ENCODE data around the gene IGSF9B. TPM values are rescaled to one million over a fixed set of nuclear protein-coding genes. Genes with fewer than 3 reads are reported as not detected.

Gene IGSF9B
- total RNA-seq, 1 donor from 2014 or later, result 1.3 TPM

GRCh38 chr11:133889188-133889587 lies 67.6 kb downstream of the IGSF9B start:
- Histone ChIP-seq H3K9ac (no peak overlapping the region), H4K20me1 (ENCODE audit: low read depth) (no peaks in the 10 kb centered on the region), H3K27ac (no peak overlapping the region), H3K4me2 (no peak overlapping the region), H3K36me3 (no peaks in the 10 kb centered on the region), H3K9me3 (ENCODE audit: low read depth) (no peaks in the 10 kb centered on the region), H3K4me1 (no peaks in the 10 kb centered on the region), H3K79me2 (ENCODE audit: low read depth) (no peaks in the 10 kb centered on the region), H3F3A (ENCODE audit: low read depth) (no peaks in the 10 kb centered on the region), H3K4me3 (no peak overlapping the region), H3K27me3 (no peaks in the 10 kb centered on the region), H2AFZ (replicated peaks) (no peak overlapping the region)
- H3K27ac Mint-ChIP-seq, result no peak overlapping the region
- DNase-seq (ENCODE audit: low spot score), result no peak
- peaks cover 5% of the 10 kb centered on the region for H3K4me1 Mint-ChIP-seq
- no peaks in the 10 kb centered on the region for H3K27me3 Mint-ChIP-seq (ENCODE audit: insufficient read depth, low read depth)
- no peaks in the 10 kb centered on the region for H3K36me3 Mint-ChIP-seq
- TF ChIP-seq EZH2 (IDR thresholded peaks at IDR 0.05), result no peak
- no peak for TF ChIP-seq EZH2phosphoT487 (IDR thresholded peaks at IDR 0.05)
- no peak for TF ChIP-seq CTCF (IDR thresholded peaks at IDR 0.05)
- H3K4me3 Mint-ChIP-seq, result no peak overlapping the region
- peaks cover 8% of the 10 kb centered on the region for H3K9me3 Mint-ChIP-seq

GRCh38 chr11:133887692-133888332 lies 69.0 kb downstream of the IGSF9B start:
- Histone ChIP-seq H2AFZ (replicated peaks) (no peak overlapping the region), H3K27me3 (no peaks in the 10 kb centered on the region), H3K9ac (no peak overlapping the region), H4K20me1 (ENCODE audit: low read depth) (no peaks in the 10 kb centered on the region), H3K4me3 (no peak overlapping the region), H3K79me2 (ENCODE audit: low read depth) (no peaks in the 10 kb centered on the region), H3K9me3 (ENCODE audit: low read depth) (no peaks in the 10 kb centered on the region), H3K4me2 (no peak overlapping the region), H3K36me3 (no peaks in the 10 kb centered on the region), H3K27ac (no peak overlapping the region), H3F3A (ENCODE audit: low read depth) (no peaks in the 10 kb centered on the region), H3K4me1 (no peaks in the 10 kb centered on the region)
- Mint-ChIP-seq H3K27ac (no peak overlapping the region), H3K27me3 (ENCODE audit: insufficient read depth, low read depth) (no peaks in the 10 kb centered on the region), H3K36me3 (no peaks in the 10 kb centered on the region), H3K4me1 (peaks cover 5% of the 10 kb centered on the region), H3K9me3 (peaks cover 13% of the 10 kb centered on the region), H3K4me3 (no peak overlapping the region)
- no peak for DNase-seq (ENCODE audit: low spot score)
- TF ChIP-seq EZH2 (IDR thresholded peaks at IDR 0.05) (no peak), CTCF (IDR thresholded peaks at IDR 0.05) (no peak), EZH2phosphoT487 (IDR thresholded peaks at IDR 0.05) (no peak)

- H3F3A ChIP-seq (ENCODE audit: low read depth), result no peaks in the 10 kb centered on the region
- H3K9ac ChIP-seq, result no peak overlapping the region
- H3K36me3 ChIP-seq, result no peaks in the 10 kb centered on the region
- no peaks in the 10 kb centered on the region for H3K9me3 ChIP-seq (ENCODE audit: low read depth)
- no peak for TF ChIP-seq CTCF (IDR thresholded peaks at IDR 0.05)
- TF ChIP-seq EZH2phosphoT487 (IDR thresholded peaks at IDR 0.05), result no peak
- TF ChIP-seq EZH2 (IDR thresholded peaks at IDR 0.05), result no peak
- Mint-ChIP-seq H3K4me3 (no peak overlapping the region), H3K4me1 (no peaks in the 10 kb centered on the region), H3K36me3 (no peaks in the 10 kb centered on the region), H3K27me3 (ENCODE audit: insufficient read depth, low read depth) (peaks cover 3% of the 10 kb centered on the region), H3K27ac (no peak overlapping the region), H3K9me3 (peaks cover 20% of the 10 kb centered on the region)
- H4K20me1 ChIP-seq (ENCODE audit: low read depth), result no peaks in the 10 kb centered on the region
- H3K27me3 ChIP-seq, result no peaks in the 10 kb centered on the region
- H3K79me2 ChIP-seq (ENCODE audit: low read depth), result no peaks in the 10 kb centered on the region
- no peaks in the 10 kb centered on the region for H3K4me1 ChIP-seq
- no peak overlapping the region for H2AFZ ChIP-seq (replicated peaks)
- DNase-seq (ENCODE audit: low spot score), result no peak
- no peak overlapping the region for H3K4me3 ChIP-seq
- no peak overlapping the region for H3K4me2 ChIP-seq
- no peak overlapping the region for H3K27ac ChIP-seq
These were observed 70.7 kb downstream of the IGSF9B start for GRCh38 chr11:133886029-133886428.

Data from neural progenitor cell (in vitro differentiated cells).